T1000 (cell line): ENCODE data around the gene RPRM.
"Not testable (repeated sequence)": the region's sequence is repeated elsewhere in the genome, so short reads cannot be mapped to it uniquely, and the experiment has no call there.

Experiments
- DNase-seq: peaks from one replicate; lab custom pipeline; 2025; ENCODE audit warnings: mixed read lengths; lab: John Stamatoyannopoulos, UW

Gene RPRM

DNA sequence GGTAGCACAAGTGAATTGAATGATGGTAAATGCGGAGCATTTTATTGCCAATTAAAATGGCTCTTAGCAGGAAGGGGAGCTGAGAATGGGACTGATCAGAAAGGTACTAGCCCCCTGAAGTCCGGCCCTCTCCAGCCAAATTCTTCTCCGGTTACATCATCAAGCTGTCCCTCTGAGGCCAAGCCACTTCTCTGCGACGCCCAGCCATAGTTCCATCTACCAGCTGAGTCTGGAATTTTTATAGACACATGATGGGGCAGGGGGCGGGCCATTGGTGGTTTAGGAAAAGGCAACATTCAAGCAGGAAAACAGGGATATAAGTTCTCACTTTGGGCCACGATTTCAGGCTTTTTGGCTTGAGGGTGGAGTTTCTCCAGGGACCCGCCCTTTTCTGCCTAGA, 22.7 kb downstream of the RPRM start:
- no peak for DNase-seq

DNA sequence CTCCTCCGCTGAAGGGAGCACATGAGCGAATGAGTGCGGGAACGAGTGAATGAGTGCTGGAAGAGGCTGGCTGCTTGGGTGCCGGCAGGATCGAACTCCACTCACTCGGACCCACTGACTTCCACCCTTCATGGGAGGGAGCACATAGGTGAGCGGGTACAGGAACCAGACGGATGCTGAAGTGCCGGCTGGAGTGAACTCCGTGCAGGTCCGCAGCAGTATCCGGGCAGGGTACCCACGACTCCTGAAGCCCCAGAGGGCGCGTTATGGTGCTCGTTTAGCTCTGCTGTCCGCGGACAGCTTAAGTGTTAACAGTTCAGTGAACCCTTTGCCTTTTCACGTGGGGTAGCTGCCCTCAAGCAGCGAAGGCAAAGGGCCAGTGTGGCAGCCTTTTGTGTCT, 23.2 kb downstream of the RPRM start:
- DNase-seq = no peak

DNA sequence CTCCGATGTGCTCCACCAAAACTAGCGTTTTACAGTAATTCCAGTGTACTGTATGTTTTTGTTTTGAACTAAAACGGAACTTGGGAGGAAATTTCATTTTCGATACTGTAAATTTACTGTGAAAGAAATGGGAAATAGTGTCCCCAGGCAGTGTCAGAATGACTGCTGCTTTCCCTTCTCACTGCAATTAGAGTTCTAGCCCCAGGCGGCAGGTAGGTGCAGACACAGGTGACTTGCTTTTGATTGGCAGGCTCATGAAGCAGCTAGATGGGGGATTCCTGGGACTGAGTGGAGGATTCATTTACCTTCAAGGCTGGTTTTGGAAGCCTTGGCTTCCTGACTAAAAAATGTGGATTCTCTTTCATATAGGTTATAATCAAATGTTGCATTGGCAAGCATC, 27.0 kb downstream of the RPRM start:
- DNase-seq = no peak

DNA sequence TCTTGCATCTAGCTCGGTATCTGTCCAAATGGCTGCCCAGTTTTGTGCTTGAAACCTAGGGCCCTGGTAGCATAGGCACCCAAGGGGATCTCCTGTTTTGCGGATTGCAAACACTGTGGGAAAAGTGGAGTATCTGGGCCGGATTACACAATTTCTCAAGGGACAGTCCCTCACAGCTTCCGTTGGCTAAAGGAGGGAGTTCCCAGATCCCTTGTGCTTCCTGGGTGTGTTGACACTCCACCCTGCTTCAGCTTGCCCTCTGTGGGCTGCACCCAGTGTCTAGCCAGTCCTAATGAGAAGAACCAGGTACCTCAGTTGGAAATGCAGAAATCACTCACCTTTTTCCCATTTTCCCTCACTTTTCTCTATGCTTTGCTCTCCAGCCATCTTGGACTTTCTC, 35.5 kb downstream of the RPRM start:
- no peak for DNase-seq

DNA sequence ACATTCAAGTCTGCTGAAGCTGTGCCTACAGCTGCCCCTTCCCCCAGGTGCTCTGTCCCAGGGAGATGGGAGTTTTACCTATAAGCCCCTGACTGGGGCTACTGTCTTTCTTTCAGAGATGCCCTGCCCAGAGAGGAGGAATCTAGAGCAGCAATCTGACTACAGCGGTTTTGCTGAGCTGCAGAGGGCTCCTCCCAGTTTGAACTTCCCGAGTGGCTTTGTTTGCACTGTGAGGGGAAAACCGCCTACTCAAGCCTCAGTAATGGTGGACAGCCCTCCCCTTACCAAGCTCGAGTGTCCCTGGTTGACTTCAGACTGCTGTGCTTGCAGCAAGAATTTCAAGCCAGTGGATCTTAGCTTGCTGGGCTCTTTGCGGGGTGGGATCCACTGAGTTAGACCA, 35.9 kb downstream of the RPRM start:
- DNase-seq = not testable (repeated sequence)

DNA sequence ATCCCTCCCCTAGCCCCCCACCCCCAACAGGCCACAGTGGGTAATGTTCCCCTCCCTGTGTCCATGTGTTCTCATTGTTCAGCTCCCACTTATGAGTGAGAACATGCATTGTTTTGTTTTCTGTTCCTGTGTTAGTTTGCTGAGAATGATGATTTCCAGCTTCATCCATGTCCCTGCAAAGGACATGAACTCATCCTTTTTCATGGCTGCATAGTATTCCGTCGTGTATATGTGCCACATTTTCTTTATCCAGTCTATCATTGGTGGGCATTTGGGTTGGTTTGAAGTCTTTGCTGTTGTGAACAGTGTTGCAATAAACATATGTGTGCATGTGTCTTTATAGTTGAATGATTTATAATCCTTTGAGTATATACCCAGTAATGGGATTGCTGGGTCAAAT, 38.5 kb downstream of the RPRM start:
- not testable (repeated sequence) for DNase-seq

DNA sequence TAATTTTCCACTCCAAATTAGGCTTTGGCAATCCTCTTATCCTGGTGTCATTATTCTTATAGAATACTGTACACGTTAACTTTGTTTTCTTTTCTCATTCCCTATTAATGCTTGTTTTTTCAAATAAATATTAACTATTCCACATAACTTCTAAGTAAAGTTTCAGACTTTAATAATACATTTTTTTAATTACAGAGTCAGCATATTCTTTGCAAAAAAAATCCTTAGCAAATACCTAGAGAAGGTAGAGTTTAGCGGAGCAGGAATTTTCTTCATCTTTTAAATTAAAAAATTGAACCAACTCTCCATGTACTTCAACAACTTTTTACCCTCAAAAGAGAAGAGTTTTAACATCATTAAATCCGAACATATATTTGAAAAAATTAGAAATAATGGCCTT, 45.2 kb downstream of the RPRM start:
- no peak for DNase-seq

DNA sequence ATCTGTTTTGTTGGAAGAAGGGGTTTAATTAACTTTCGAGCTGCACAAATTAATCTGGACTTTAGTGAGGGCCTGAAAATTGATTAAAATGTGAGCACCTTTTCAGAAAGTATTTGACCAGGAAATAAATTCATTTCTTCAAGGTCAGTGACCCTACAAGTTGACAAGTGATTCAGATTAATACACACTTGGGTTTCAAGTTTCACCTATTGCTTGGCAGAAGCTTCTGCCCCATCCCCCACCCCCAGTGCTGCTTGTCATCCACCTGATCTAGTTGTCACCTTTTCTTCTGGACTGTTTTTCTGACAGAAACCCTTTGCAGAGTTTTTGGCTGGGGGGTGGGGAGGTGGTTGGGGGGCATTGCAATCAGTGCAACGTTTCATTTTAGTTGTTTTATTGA, 46.2 kb downstream of the RPRM start:
- no peak for DNase-seq

DNA sequence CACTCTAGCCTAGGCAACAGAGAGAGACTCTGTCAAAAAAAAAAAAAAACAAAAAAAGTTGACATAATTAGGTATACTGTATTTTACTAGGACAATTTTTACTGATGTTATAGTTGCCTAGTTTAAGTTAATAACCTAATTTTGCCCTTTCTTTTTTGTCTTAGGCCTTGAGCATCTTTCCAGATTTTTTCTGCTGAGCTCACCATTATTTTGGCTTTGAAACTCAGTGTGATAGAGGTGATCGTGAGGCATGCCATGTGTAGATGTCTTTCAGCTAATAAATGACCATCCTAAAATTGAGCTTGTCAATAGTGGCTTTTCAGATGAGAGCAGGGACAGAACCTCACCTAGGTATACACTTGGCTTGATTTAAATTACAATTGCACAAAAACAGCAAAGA, 47.4 kb downstream of the RPRM start:
- DNase-seq = no peak
